OCI-LY3 (cell line): ENCODE measurements around the gene ASTL.

Source experiments
- H2AFZ ChIP-seq: fragments of 200-600, 300-600 bp; shearing (Covaris generic); 2 replicates; pipeline ENCODE4 v1.6.0; 2014; ENCODE audit warnings: antibody characterized with exemption, low read depth, low read length
- H3K27ac ChIP-seq: fragments of 200-600, 300-600 bp; sonication (generic); 2 replicates; pipeline ENCODE4 v1.5.1; 2014; ENCODE audit warnings: mild to moderate bottlenecking, low read length, moderate library complexity, mixed read lengths
- H3K27me3 ChIP-seq: fragments of 200-600, 300-600 bp; sonication (generic); 2 replicates; pipeline ENCODE4 v1.6.1; 2014; ENCODE audit warnings: low read depth, low read length, mixed read lengths
- H3K36me3 ChIP-seq: fragments of 200-600, 300-600 bp; sonication (generic); replicated peaks from 2 replicates; pipeline ENCODE3; 2014; ENCODE audit warnings: low read depth, low read length, mixed read lengths
- H3K4me1 ChIP-seq: fragments of 300-600, 200-600 bp; sonication (generic); 2 replicates; pipeline ENCODE4 v1.6.1; 2014; ENCODE audit warnings: low read length, mixed read lengths
- H3K4me2 ChIP-seq: fragments of 200-600, 300-600 bp; sonication (generic); 2 replicates; pipeline ENCODE4 v1.6.1; 2014; ENCODE audit warnings: low read length, mixed read lengths
- H3K4me3 ChIP-seq: fragments of 300-600, 200-600 bp; sonication (generic); 2 replicates; pipeline ENCODE4 v1.5.1; 2014; ENCODE audit warnings: antibody characterized with exemption, mild to moderate bottlenecking, low read length, moderate library complexity
- H3K79me2 ChIP-seq: fragments of 300-600, 200-600 bp; shearing (Covaris generic); 2 replicates; pipeline ENCODE4 v1.6.1; 2014; ENCODE audit warnings: mild to moderate bottlenecking, low read length, mixed read lengths
- H3K9ac ChIP-seq: fragments of 300-600, 200-600 bp; shearing (Covaris generic); 2 replicates; pipeline ENCODE4 v1.6.0; 2014; ENCODE audit warnings: mild to moderate bottlenecking, low read length, moderate library complexity
- H3K9me3 ChIP-seq: fragments of 200-600, 300-600 bp; shearing (Covaris generic); 2 replicates; pipeline ENCODE4 v1.6.1; 2014; ENCODE audit warnings: low read length, mixed read lengths; ENCODE audit not compliant: insufficient read depth
- H4K20me1 ChIP-seq: fragments of 200-600, 300-600 bp; sonication (generic); 2 replicates; pipeline ENCODE4 v1.6.1; 2016; ENCODE audit warnings: low read length, mixed read lengths; ENCODE audit not compliant: insufficient read depth
- CTCF ChIP-seq: fragments of 200-600, 300-600 bp; sonication (generic); IDR thresholded peaks from 2 replicates; pipeline ENCODE4 v1.5.1; 2014; ENCODE audit warnings: antibody characterized with exemption, low read length, low read depth
- EZH2phosphoT487 ChIP-seq: fragments of 200-600 bp; shearing (Covaris generic); IDR thresholded peaks from 2 replicates; pipeline ENCODE4 v1.6.1; 2018; ENCODE audit warnings: antibody characterized with exemption, mixed run types, low read depth

ASTL gene

GRCh38 chr2:96115631-96116423, 22.5 kb downstream of the ASTL start:
- TF ChIP-seq CTCF (no peak), EZH2phosphoT487 (no peak)
- Histone ChIP-seq H3K4me3 (peak overlapping the region; percentile 72; the same call in 1 of the 2 replicates), H3K9me3 (no peaks in the 10 kb centered on the region), H3K36me3 (no peaks in the 10 kb centered on the region), H3K4me1 (peaks cover 5% of the 10 kb centered on the region), H3K79me2 (no peaks in the 10 kb centered on the region), H3K27me3 (peaks cover 17% of the 10 kb centered on the region), H3K9ac (no peak overlapping the region), H4K20me1 (no peaks in the 10 kb centered on the region), H3K4me2 (peak overlapping the region; percentile 87), H3K27ac (no peak overlapping the region), H2AFZ (no peak overlapping the region)

DNA sequence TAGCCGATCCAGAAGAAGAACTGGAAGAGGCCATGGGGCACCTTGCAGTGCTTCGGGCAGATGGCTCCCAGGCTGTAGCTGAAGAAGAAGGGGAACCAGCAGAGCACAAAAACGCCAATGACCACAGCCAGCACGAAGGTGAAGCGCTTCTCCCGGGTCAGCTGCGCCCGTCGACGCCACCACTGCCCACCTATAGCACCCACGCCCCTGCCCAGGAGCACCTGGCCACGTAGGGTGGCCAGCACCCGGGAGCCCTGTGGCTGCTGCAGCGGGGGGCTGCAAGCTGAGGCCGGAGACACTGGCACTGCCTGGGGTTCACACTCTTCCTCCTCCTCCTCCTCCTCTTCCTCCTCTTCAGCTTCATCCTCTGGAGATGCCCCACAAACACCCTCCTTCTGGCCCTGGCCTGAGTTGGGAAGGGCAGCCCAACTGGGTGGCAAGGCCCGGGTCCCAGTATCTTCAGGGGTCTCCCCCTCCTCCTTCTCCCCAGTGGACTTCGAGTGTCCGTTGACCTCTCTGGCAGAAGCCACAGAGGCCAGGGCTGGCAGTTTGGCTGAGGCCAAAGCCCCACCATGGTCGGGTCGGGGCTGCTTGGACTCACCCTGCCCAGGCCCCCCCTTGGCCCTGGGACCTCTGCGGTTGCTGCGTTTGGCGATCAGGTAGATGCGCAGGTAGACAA, 23.3 kb downstream of the ASTL start:
- TF ChIP-seq CTCF (no peak), EZH2phosphoT487 (no peak)
- H3K4me2 ChIP-seq: no peak overlapping the region
- no peaks in the 10 kb centered on the region for H3K36me3 ChIP-seq
- H3K4me1 ChIP-seq: peaks cover 5% of the 10 kb centered on the region
- no peak overlapping the region for H3K9ac ChIP-seq
- no peak overlapping the region for H3K27ac ChIP-seq
- no peak overlapping the region for H2AFZ ChIP-seq
- H3K4me3 ChIP-seq: no peak overlapping the region
- H3K79me2 ChIP-seq: no peaks in the 10 kb centered on the region
- no peaks in the 10 kb centered on the region for H4K20me1 ChIP-seq
- peaks cover 9% of the 10 kb centered on the region for H3K27me3 ChIP-seq
- H3K9me3 ChIP-seq: no peaks in the 10 kb centered on the region

- TF ChIP-seq CTCF (no peak), EZH2phosphoT487 (no peak)
- Histone ChIP-seq H4K20me1 (no peaks in the 10 kb centered on the region), H3K36me3 (no peaks in the 10 kb centered on the region), H3K4me3 (no peak overlapping the region), H3K27me3 (peaks cover 6% of the 10 kb centered on the region; the same call in 1 of the 2 replicates), H3K27ac (no peak overlapping the region), H2AFZ (no peak overlapping the region), H3K4me1 (peaks cover 5% of the 10 kb centered on the region), H3K9me3 (no peaks in the 10 kb centered on the region), H3K79me2 (no peaks in the 10 kb centered on the region), H3K9ac (no peak overlapping the region), H3K4me2 (no peak overlapping the region)
Observed at GRCh38 chr2:96114546-96114902, 23.8 kb downstream of the ASTL start.

DNA sequence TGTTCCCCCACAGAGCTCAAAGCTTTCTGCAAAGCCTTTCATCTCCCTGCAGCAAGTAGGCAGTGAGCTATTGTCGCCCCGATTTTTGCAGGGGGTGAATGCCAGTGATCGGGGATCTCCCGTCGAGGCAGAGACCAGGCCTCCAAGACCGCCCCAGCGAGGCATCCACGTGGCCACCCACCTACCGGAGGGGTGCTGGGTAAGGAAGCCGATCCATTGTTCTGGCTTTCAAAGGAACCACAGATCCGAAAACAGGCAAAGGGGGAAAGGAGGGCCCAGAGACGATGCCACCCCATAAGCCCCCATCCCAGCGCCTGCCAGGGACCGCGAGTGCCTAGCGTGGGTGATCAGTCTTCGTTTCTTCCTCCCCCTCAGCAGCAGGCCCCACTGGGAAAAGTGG, 24.4 kb downstream of the ASTL start:
- Histone ChIP-seq H2AFZ (no peak overlapping the region), H3K4me2 (no peak overlapping the region), H3K27me3 (peaks cover 6% of the 10 kb centered on the region; the same call in 1 of the 2 replicates), H3K9ac (no peak overlapping the region), H4K20me1 (no peaks in the 10 kb centered on the region), H3K27ac (no peak overlapping the region), H3K4me3 (no peak overlapping the region), H3K9me3 (no peaks in the 10 kb centered on the region), H3K79me2 (no peaks in the 10 kb centered on the region), H3K36me3 (no peaks in the 10 kb centered on the region), H3K4me1 (peaks cover 5% of the 10 kb centered on the region)
- TF ChIP-seq CTCF (no peak), EZH2phosphoT487 (no peak)
